HG03196 (cell line): ENCODE measurements around the gene SLC12A5.
A peak's percentile ranks its signal among the peaks of the same experiment; 100 is the strongest.

Experiments used
- ATAC-seq: cut with Tn5 transposase; IDR thresholded peaks from one replicate; pipeline ENCODE4 v1.9.1; 2021; ENCODE audit not compliant: unreplicated experiment

SLC12A5 gene

DNA sequence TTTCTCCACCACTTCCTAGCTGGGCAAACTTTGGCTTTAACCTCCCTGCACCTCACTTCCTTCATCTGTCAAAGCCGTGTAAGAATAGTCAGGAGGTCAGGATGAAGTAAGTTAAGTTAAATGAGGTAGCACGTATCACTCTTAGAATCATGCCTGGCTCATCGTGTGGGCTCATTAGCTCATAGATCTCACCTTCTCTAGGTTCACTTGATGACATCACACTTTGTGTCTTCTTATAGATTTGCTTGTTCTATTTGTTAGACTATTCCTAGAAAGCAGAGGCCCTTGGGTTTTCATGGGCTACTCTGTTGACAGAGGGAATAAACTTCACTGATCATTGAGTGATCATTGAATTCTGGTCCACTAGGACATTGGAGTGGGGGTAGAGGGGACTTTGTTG lies 72.9 kb downstream of the SLC12A5 start:
- ATAC-seq: no peak

DNA sequence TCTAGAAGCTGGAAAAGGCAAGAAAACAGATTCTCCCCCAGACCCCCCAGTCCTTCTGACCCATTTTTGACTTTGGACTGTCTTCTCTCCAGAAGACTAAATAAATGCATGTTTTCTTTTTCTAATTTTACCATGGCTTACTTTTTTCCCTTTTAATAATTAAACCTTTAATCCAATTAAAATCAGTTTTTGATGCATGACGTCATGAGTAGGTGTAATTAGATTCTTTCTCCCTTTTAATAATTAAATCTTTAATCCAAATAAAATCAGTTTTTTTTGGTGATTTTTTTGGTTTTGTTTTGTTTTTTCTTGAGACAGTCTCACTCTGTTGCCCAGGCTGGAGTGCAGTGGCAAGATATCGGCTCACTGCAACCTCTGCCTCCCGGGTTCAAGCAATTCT lies 73.9 kb downstream of the SLC12A5 start:
- ATAC-seq: no peak

DNA sequence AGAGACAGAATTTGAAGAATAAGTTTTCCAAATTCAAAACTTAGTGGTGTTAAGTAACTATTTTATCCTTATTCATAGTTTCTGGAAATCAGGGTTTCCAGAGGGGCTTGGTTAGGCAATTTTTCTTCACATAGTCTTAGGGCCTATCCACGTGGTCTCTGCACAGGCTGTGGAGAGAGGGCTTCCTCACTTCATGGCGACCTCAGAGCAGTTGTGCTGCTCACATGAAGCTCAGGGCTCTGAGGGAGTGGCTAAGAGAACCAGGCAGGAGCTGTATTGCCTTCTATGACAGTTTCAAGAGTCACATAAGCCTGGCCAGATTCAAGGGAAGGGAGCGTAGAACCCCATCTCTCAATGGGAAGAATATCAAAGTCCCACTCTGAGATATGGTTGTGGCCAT lies 75.2 kb downstream of the SLC12A5 start:
- ATAC-seq: no peak

DNA sequence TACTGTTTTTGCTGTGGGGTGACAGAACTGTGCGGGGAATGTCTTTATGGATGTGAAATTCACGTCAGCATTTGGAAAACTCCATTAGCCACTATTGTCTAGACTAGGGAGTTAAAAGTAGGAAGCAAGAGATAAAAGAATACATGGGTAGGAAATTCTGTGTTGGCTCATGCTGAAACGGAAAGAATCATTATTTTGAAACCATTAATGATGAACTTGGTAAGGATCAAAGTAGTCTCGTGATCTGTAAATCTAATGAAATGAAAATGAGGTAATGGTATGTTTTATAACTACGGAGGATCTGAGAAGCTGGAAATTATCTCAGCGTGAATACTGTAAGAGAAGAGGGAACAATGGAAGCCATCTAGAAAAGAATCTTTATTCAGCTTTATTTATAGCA lies 78.0 kb downstream of the SLC12A5 start:
- ATAC-seq: no peak

DNA sequence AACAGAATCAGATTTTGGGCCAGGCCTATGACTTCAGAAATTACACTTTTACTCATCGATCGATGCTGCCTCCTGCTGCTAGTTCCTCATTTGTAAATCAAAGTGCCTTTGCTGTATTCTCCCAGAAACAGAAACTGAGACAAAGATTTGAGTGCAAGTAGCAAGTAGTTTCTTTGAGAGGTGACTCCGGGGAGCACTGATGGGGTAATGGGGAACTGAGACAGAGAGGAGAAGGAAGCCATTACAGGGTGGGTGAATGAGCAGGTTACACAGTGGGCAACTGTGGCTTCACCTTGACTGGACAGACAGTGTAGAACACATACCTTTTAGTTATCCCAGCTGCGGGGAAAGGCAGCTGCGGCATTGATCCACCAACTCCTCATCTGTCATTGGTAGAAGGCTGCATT lies 79.4 kb downstream of the SLC12A5 start:
- peak; percentile 84 for ATAC-seq

DNA sequence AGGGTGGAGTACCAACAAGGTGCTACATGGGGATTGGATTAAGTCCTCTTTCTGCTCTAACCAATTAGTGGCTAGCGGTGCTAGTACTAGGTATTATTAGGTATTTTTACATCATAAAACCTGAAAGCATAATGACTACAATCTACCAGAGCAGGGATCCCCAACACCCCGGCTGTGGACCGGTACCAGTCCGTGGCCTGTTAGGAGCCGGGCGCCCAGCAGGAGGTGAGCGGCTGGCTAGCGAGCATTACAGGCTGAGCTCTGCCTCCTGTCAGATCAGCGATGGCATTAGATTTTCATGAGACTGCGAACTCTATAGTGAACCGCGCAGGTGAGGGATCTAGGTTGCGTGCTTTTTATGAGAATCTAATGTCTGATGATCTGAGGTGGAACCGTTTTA lies 80.0 kb downstream of the SLC12A5 start:
- no peak for ATAC-seq
